ENCODE data around the gene ISG20L2.
"Not testable (repeated sequence)": the region's sequence is repeated elsewhere in the genome, so short reads cannot be mapped to it uniquely, and the experiment has no call there.

Gene ISG20L2

DNA sequence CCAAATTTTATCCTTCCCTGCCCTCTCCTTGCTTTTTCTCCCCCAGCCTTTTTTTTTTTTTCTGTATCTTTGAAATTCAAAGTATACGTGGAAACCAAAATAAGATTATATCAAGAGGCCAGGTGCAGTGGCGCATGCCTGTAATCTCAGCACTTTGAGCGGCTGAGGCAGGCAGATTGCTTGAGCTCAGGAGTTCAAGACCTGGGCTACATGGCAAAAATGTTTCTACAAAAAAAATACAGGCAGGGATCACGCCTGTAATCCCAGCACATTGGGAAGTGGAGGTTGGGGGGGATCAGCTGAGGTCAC lies 32.2 kb upstream of the ISG20L2 start:
- Histone ChIP-seq H3K27me3 (ENCODE audit: insufficient read depth, low read length) (no peaks in the 10 kb centered on the region), H3K9me2 (ENCODE audit: low read depth, low read length) (no peaks in the 10 kb centered on the region), H3K9me3 (ENCODE audit: low read length) (no peaks in the 10 kb centered on the region), H3K4me3 (ENCODE audit: low read depth, low read length, poor library complexity, severe bottlenecking) (no peak overlapping the region), H3K79me2 (ENCODE audit: insufficient read depth, low read length) (no peaks in the 10 kb centered on the region), H4K20me1 (ENCODE audit: insufficient read depth, low read length) (no peaks in the 10 kb centered on the region), H3F3A (ENCODE audit: insufficient read depth, low read length) (no peaks in the 10 kb centered on the region), H3K4me2 (ENCODE audit: low read length) (no peak overlapping the region), H3K4me1 (ENCODE audit: insufficient read depth, low read length, severe bottlenecking) (no peaks in the 10 kb centered on the region), H3K36me3 (ENCODE audit: insufficient read depth, low read length) (no peaks in the 10 kb centered on the region), H2AFZ (ENCODE audit: low read length) (no peak overlapping the region), H3K27ac (ENCODE audit: low read depth, low read length, poor library complexity, severe bottlenecking) (no peak overlapping the region), H3K9ac (ENCODE audit: low read length) (no peak overlapping the region)
- no peak for TF ChIP-seq EZH2 (IDR thresholded peaks at IDR 0.05; ENCODE audit: borderline replicate concordance, low read length)
- TF ChIP-seq, protein P1, sequence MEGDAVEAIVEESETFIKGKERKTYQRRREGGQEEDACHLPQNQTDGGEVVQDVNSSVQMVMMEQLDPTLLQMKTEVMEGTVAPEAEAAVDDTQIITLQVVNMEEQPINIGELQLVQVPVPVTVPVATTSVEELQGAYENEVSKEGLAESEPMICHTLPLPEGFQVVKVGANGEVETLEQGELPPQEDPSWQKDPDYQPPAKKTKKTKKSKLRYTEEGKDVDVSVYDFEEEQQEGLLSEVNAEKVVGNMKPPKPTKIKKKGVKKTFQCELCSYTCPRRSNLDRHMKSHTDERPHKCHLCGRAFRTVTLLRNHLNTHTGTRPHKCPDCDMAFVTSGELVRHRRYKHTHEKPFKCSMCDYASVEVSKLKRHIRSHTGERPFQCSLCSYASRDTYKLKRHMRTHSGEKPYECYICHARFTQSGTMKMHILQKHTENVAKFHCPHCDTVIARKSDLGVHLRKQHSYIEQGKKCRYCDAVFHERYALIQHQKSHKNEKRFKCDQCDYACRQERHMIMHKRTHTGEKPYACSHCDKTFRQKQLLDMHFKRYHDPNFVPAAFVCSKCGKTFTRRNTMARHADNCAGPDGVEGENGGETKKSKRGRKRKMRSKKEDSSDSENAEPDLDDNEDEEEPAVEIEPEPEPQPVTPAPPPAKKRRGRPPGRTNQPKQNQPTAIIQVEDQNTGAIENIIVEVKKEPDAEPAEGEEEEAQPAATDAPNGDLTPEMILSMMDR (IDR thresholded peaks at IDR 0.05; ENCODE audit: low read length), result no peak

DNA sequence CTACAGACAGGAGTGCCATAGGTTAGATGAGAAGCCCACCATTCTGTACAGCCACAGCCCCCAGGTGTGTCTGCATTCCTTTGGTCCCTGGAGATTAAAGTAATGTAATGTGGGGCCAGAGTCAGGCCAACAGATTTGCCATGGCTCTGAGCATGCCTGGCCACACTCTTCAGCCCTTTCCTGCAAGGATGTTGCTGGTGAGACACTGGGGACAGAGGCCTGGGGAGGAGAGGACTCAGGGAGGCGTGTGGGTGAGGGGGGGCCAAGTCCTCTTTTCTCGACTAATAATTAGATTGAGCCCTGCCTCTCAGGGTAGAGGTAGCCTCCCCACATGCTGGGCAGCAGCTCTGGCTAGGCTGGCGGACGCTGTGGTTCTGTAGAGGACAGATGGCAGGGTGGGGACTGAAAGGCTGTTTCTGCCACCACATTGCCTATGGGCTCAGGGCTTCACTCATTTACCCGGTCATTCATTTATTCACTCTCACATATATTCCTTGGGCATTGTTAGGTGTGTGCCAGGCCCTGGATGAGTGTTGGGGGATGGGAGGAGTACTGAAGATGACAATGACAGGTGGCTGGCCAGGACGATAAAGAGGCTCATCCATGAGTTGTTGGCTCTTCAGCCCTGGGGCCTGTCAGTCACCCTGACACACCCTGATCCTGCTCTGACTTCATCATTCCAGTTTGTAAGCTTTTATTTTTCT lies 31.7 kb upstream of the ISG20L2 start:
- Histone ChIP-seq H3K79me2 (ENCODE audit: insufficient read depth, low read length) (no peaks in the 10 kb centered on the region), H3K4me2 (ENCODE audit: low read length) (no peak overlapping the region), H3K27me3 (ENCODE audit: insufficient read depth, low read length) (no peaks in the 10 kb centered on the region), H3K4me1 (ENCODE audit: insufficient read depth, low read length, severe bottlenecking) (no peaks in the 10 kb centered on the region), H3K9ac (ENCODE audit: low read length) (no peak overlapping the region), H3F3A (ENCODE audit: insufficient read depth, low read length) (no peaks in the 10 kb centered on the region), H3K9me3 (ENCODE audit: low read length) (no peaks in the 10 kb centered on the region), H3K36me3 (ENCODE audit: insufficient read depth, low read length) (no peaks in the 10 kb centered on the region), H2AFZ (ENCODE audit: low read length) (no peak overlapping the region), H4K20me1 (ENCODE audit: insufficient read depth, low read length) (no peaks in the 10 kb centered on the region), H3K4me3 (ENCODE audit: low read depth, low read length, poor library complexity, severe bottlenecking) (no peak overlapping the region), H3K9me2 (ENCODE audit: low read depth, low read length) (no peaks in the 10 kb centered on the region), H3K27ac (ENCODE audit: low read depth, low read length, poor library complexity, severe bottlenecking) (no peak overlapping the region)
- TF ChIP-seq, protein P1 (IDR thresholded peaks at IDR 0.05; ENCODE audit: low read length), result no peak
- no peak for TF ChIP-seq EZH2 (IDR thresholded peaks at IDR 0.05; ENCODE audit: borderline replicate concordance, low read length)

DNA sequence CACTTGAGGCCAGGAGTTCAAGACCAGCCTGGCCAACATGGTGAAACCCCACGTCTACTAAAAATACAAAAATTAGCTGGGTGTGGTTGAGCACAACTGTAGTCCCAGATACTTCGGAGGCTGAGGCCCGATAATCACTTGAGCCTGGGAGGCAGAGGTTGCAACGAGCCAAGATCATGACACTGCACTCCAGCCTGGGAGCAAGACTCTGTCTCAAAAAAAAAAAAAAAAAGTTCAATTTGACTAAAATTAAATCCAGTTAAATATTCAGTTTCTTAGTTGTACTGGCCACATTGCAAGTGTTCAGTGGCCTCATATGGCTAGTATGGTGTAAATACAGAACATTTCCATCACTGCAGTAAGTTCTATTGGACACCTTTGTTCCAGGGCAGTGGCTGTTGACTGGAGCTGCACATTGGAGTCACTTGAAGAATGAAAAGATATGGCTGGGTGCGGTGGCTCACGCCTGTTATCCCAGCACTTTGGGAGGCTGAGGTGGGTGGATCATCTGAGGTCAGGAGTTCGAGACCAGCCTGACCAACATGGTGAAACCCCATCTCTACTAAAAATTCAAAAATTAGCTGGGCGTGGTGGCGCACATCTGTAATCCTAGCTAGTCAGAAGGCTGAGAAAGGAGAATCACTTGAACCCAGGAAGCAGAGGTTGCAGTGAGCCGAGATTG lies 29.1 kb upstream of the ISG20L2 start:
- H3K36me3 ChIP-seq (ENCODE audit: insufficient read depth, low read length); H3K27ac ChIP-seq (ENCODE audit: low read depth, low read length, poor library complexity, severe bottlenecking); H3F3A ChIP-seq (ENCODE audit: insufficient read depth, low read length); H3K79me2 ChIP-seq (ENCODE audit: insufficient read depth, low read length); H3K27me3 ChIP-seq (ENCODE audit: insufficient read depth, low read length); H3K4me3 ChIP-seq (ENCODE audit: low read depth, low read length, poor library complexity, severe bottlenecking); H3K9ac ChIP-seq (ENCODE audit: low read length); H4K20me1 ChIP-seq (ENCODE audit: insufficient read depth, low read length); H3K4me2 ChIP-seq (ENCODE audit: low read length); H3K9me2 ChIP-seq (ENCODE audit: low read depth, low read length); H3K4me1 ChIP-seq (ENCODE audit: insufficient read depth, low read length, severe bottlenecking); H3K9me3 ChIP-seq (ENCODE audit: low read length); H2AFZ ChIP-seq (ENCODE audit: low read length): not testable (repeated sequence)

DNA sequence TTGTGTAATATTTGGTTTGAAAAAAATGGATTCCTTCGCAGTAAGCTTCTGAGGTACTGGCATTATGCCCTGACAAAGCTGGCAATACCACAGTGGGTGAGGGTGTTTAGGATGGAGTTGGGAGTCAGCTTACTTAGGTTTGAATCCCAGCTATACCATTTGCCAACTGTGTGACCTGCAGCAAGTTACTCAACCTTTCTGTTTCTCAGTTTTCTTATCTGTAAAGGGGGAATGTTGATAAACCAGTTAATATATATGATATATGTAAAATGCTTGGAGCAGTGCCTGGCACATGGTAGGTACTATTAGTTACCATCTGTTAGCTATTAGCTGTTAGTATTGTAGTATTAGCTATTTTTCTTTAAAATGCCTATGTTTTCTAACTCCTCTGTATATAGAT lies 27.8 kb upstream of the ISG20L2 start:
- H3K4me1 ChIP-seq (ENCODE audit: insufficient read depth, low read length, severe bottlenecking), result peaks cover 10% of the 10 kb centered on the region
- H3K9ac ChIP-seq (ENCODE audit: low read length), result no peak overlapping the region
- H3K27me3 ChIP-seq (ENCODE audit: insufficient read depth, low read length), result no peaks in the 10 kb centered on the region
- no peaks in the 10 kb centered on the region for H3K9me3 ChIP-seq (ENCODE audit: low read length)
- no peaks in the 10 kb centered on the region for H3K9me2 ChIP-seq (ENCODE audit: low read depth, low read length)
- H4K20me1 ChIP-seq (ENCODE audit: insufficient read depth, low read length), result no peaks in the 10 kb centered on the region
- H3K79me2 ChIP-seq (ENCODE audit: insufficient read depth, low read length), result no peaks in the 10 kb centered on the region
- H3K4me3 ChIP-seq (ENCODE audit: low read depth, low read length, poor library complexity, severe bottlenecking), result no peak overlapping the region
- H3K4me2 ChIP-seq (ENCODE audit: low read length), result no peak overlapping the region
- TF ChIP-seq EZH2 (IDR thresholded peaks at IDR 0.05; ENCODE audit: borderline replicate concordance, low read length), result no peak
- TF ChIP-seq, protein P1 (IDR thresholded peaks at IDR 0.05; ENCODE audit: low read length), result no peak
- no peak overlapping the region for H3K27ac ChIP-seq (ENCODE audit: low read depth, low read length, poor library complexity, severe bottlenecking)
- no peaks in the 10 kb centered on the region for H3K36me3 ChIP-seq (ENCODE audit: insufficient read depth, low read length)
- no peaks in the 10 kb centered on the region for H3F3A ChIP-seq (ENCODE audit: insufficient read depth, low read length)
- H2AFZ ChIP-seq (ENCODE audit: low read length), result no peak overlapping the region

All from OCI-LY1 (cell line).